Skeletal muscle tissue (tissue), 4 donors: ENCODE data around the gene PRR15L. TPM values are rescaled to one million over a fixed set of nuclear protein-coding genes. Genes with fewer than 3 reads are reported as not detected.

ENCODE experiments used
- H3K27ac ChIP-seq: one replicate; pipeline ENCODE4 v1.7.0; 2013; ENCODE audit warnings: mild to moderate bottlenecking, low read depth, low read length, inconsistent platforms
- H3K27me3 ChIP-seq, 3 donors: one replicate each; pipeline ENCODE4 v1.7.0; 2013; ENCODE audit warnings: low read length in 3 of 3; ENCODE audit not compliant: control insufficient read depth in 3 of 3, insufficient read depth in 3 of 3
- H3K36me3 ChIP-seq, 3 donors: one replicate each; pipeline ENCODE4 v1.7.0; 2013; ENCODE audit warnings: low read length in 3 of 3; ENCODE audit not compliant: control insufficient read depth in 3 of 3, insufficient read depth in 3 of 3
- H3K4me1 ChIP-seq, 3 donors: one replicate each; pipeline ENCODE4 v1.7.0; 2013; ENCODE audit warnings: low read length in 3 of 3, mild to moderate bottlenecking in 3 of 3; ENCODE audit not compliant: control insufficient read depth in 3 of 3, insufficient read depth in 3 of 3
- H3K4me3 ChIP-seq, 3 donors: one replicate each; pipeline ENCODE4 v1.7.0; 2013; ENCODE audit warnings: low read length in 3 of 3
- H3K9ac ChIP-seq, 3 donors: one replicate each; pipeline ENCODE4 v1.7.0; 2013; ENCODE audit warnings: low read length in 3 of 3, mild to moderate bottlenecking in 3 of 3, moderate library complexity in 2 of 3, low read depth in 1 of 3
- H3K9me3 ChIP-seq, 3 donors: one replicate each; pipeline ENCODE4 v1.7.0; 2013; ENCODE audit warnings: low read length in 3 of 3; ENCODE audit not compliant: control insufficient read depth in 3 of 3
- total RNA-seq: library from RNA; depleted of rRNA; stranded (reverse); fragments of >200 nt; gene quantifications from one replicate; pipeline ENCODE4 v1.2.3, GENCODE V29; 2014
- donor health status: Osteomylitis.

The PRR15L gene
- total RNA-seq, 1 donor from 2014 or later = not detected

DNA sequence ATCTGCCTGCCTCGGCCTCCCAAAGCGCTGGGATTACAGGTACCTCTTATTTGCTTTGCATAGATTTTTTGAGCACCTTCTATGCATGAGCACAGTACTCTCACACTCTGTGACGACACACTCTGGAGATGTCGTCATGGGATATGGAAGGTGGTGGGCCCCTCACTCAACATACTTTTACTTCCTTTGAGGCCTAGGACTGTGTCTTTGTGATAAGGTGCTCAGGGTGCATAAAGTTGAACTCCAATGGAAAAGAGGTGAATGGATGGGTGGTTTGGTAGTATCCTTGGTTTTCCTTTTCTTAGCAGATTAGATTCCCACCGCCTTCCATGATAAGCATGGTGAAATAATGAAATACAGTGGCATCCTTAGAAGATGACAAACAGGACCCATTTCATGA, 7.2 kb upstream of the PRR15L start:
- no peak overlapping the region for H3K27ac ChIP-seq
- no peaks in the 10 kb centered on the region for H3K27me3 ChIP-seq
- H3K36me3 ChIP-seq = peaks cover 0 to 2% (median 0%) of the 10 kb centered on the region in 3 donors
- no peak overlapping the region for H3K9ac ChIP-seq
- no peaks in the 10 kb centered on the region for H3K4me1 ChIP-seq
- H3K9me3 ChIP-seq = no peaks in the 10 kb centered on the region
- H3K4me3 ChIP-seq = no peak overlapping the region

- H3K4me3 ChIP-seq = no peak overlapping the region
- H3K27ac ChIP-seq = no peak overlapping the region
- no peaks in the 10 kb centered on the region for H3K9me3 ChIP-seq
- H3K27me3 ChIP-seq = no peaks in the 10 kb centered on the region
- H3K9ac ChIP-seq = no peak overlapping the region
- peaks cover 0 to 2% (median 0%) of the 10 kb centered on the region in 3 donors for H3K36me3 ChIP-seq
- no peaks in the 10 kb centered on the region for H3K4me1 ChIP-seq
These were observed 5.2 kb upstream of the PRR15L start for GRCh38 chr17:47962901-47963300.

- H3K4me1 ChIP-seq = no peaks in the 10 kb centered on the region
- no peak overlapping the region for H3K9ac ChIP-seq
- no peak overlapping the region for H3K27ac ChIP-seq
- no peak overlapping the region for H3K4me3 ChIP-seq
- H3K36me3 ChIP-seq = peaks cover 0 to 2% (median 0%) of the 10 kb centered on the region in 3 donors
- no peaks in the 10 kb centered on the region for H3K9me3 ChIP-seq
- no peaks in the 10 kb centered on the region for H3K27me3 ChIP-seq
These were observed 3.7 kb upstream of the PRR15L start for GRCh38 chr17:47961406-47961805.

DNA sequence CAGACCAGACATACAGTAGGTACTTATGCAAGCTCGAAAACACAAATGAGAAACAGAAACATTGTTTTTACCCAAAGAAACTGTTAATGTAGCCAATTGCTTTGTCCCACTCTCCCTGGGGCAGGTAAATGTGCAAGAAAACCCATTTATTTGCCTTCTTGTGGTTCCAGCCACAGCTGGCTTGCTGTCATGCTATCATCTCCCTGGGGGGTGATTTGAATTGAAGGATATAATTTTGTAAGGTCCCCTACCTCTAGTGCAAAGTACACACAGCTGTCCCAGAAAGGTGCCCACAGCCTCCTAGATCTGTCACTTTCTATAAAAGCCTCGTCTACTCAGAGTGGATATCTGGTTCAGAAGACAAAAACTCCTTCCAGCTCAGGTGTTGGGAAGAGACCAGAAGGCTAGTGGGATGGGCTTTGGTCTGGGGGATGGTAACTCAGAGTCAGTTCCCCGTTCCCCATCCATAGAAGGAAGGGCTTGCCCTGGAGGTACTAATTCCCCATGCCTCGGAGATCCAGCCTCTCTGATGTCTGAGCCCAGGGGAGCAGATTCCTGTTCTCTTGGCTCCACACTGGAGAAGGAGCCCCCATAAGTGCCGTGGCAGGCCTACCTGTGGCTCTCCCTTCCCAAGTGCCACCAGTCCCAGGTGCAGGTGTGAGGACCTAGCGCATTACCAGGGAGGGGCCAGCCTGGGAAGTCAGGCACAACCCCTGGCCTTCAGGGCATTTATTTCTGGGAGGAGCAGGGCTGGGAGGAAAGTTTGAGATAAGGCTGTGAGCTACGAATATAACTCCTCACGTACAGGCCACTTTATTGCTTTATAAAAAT, 2.4 kb upstream of the PRR15L start:
- peaks cover 0 to 2% (median 0%) of the 10 kb centered on the region in 3 donors for H3K4me1 ChIP-seq
- H3K27ac ChIP-seq = no peak overlapping the region
- no peaks in the 10 kb centered on the region for H3K9me3 ChIP-seq
- H3K9ac ChIP-seq = no peak overlapping the region
- H3K4me3 ChIP-seq = no peak overlapping the region
- peaks cover 0 to 2% (median 0%) of the 10 kb centered on the region in 3 donors for H3K36me3 ChIP-seq
- H3K27me3 ChIP-seq = no peaks in the 10 kb centered on the region

- Histone ChIP-seq H3K36me3 (peaks cover 0 to 2% (median 0%) of the 10 kb centered on the region in 3 donors), H3K9me3 (no peaks in the 10 kb centered on the region), H3K9ac (peak overlapping the region in 1 of 3 donors; percentile 8), H3K27me3 (no peaks in the 10 kb centered on the region), H3K4me1 (peaks cover 0 to 2% (median 0%) of the 10 kb centered on the region in 3 donors), H3K27ac (no peak overlapping the region), H3K4me3 (no peak overlapping the region)
These were observed 692 bp downstream of the PRR15L start for GRCh38 chr17:47956791-47957590.

GRCh38 chr17:47955497-47956461, 1.9 kb downstream of the PRR15L start:
- Histone ChIP-seq H3K9ac (peak overlapping the region in 1 of 3 donors; percentile 13), H3K27me3 (no peaks in the 10 kb centered on the region), H3K4me1 (peaks cover 0 to 2% (median 0%) of the 10 kb centered on the region in 3 donors), H3K27ac (no peak overlapping the region), H3K9me3 (no peaks in the 10 kb centered on the region), H3K4me3 (no peak overlapping the region), H3K36me3 (no peaks in the 10 kb centered on the region)

- H3K27ac ChIP-seq = no peak overlapping the region
- peaks cover 11 to 13% (median 11%) of the 10 kb centered on the region in 3 donors for H3K4me1 ChIP-seq
- no peaks in the 10 kb centered on the region for H3K9me3 ChIP-seq
- H3K36me3 ChIP-seq = no peaks in the 10 kb centered on the region
- no peak overlapping the region for H3K4me3 ChIP-seq
- no peaks in the 10 kb centered on the region for H3K27me3 ChIP-seq
- H3K9ac ChIP-seq = no peak overlapping the region
These were observed 3.8 kb downstream of the PRR15L start for GRCh38 chr17:47953909-47954308.

GRCh38 chr17:47952171-47953021, 5.3 kb downstream of the PRR15L start:
- H3K36me3 ChIP-seq = no peaks in the 10 kb centered on the region
- H3K4me3 ChIP-seq = no peak overlapping the region
- H3K27me3 ChIP-seq = no peaks in the 10 kb centered on the region
- H3K9ac ChIP-seq = no peak overlapping the region
- no peak overlapping the region for H3K27ac ChIP-seq
- no peaks in the 10 kb centered on the region for H3K9me3 ChIP-seq
- H3K4me1 ChIP-seq = peaks cover 17 to 18% (median 17%) of the 10 kb centered on the region in 3 donors

GRCh38 chr17:47950448-47950847, 7.2 kb downstream of the PRR15L start:
- Histone ChIP-seq H3K9me3 (no peaks in the 10 kb centered on the region), H3K36me3 (peaks cover 4 to 8% (median 6%) of the 10 kb centered on the region in 3 donors), H3K27ac (no peak overlapping the region), H3K9ac (peak overlapping the region in 1 of 3 donors; percentile 17), H3K4me3 (no peak overlapping the region), H3K4me1 (peaks cover 17 to 29% (median 22%) of the 10 kb centered on the region in 3 donors), H3K27me3 (no peaks in the 10 kb centered on the region)
